GM12872 (cell line): ENCODE data around the gene RNF126.

Experiments used
- CTCF ChIP-seq: IDR thresholded peaks from 3 replicates; pipeline ENCODE4 v1.5.1; 2011; ENCODE audit warnings: low read depth, mild to moderate bottlenecking, low read length, moderate library complexity; ENCODE audit not compliant: insufficient read depth

Gene RNF126

GRCh38 chr19:609004-609346, 54.0 kb downstream of the RNF126 start:
- TF ChIP-seq CTCF, result no peak

- TF ChIP-seq CTCF, result no peak
These were observed 54.6 kb downstream of the RNF126 start for GRCh38 chr19:608155-609003.

GRCh38 chr19:607301-608154, 55.5 kb downstream of the RNF126 start:
- TF ChIP-seq CTCF, result no peak

GRCh38 chr19:604355-604754, 58.7 kb downstream of the RNF126 start:
- TF ChIP-seq CTCF, result no peak

GRCh38 chr19:602391-603301, 60.4 kb downstream of the RNF126 start:
- no peak for TF ChIP-seq CTCF

- no peak for TF ChIP-seq CTCF
These were observed 61.2 kb downstream of the RNF126 start for GRCh38 chr19:601790-602189.
